ENCODE data around the gene GPR4.

DNA sequence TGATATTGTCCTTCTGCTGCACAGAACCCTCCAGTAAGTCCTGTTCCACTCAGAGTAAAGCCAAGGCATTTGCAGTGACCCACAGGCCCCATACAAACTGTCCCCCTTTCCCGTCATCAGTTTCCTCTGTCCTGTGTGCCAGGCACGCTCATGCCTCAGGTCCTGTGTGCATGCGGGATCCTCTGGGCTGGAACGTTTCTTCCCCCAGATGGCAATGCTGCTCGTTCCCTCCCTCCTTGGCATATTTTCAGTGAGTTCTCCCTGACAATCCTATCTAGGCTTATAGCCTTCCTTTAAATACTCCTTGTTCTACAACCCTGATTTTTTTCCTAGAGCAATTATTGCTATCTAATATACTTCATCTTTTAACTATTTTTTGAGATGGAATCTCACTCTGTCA lies 23.2 kb downstream of the GPR4 start:
- TF ChIP-seq, protein P1, sequence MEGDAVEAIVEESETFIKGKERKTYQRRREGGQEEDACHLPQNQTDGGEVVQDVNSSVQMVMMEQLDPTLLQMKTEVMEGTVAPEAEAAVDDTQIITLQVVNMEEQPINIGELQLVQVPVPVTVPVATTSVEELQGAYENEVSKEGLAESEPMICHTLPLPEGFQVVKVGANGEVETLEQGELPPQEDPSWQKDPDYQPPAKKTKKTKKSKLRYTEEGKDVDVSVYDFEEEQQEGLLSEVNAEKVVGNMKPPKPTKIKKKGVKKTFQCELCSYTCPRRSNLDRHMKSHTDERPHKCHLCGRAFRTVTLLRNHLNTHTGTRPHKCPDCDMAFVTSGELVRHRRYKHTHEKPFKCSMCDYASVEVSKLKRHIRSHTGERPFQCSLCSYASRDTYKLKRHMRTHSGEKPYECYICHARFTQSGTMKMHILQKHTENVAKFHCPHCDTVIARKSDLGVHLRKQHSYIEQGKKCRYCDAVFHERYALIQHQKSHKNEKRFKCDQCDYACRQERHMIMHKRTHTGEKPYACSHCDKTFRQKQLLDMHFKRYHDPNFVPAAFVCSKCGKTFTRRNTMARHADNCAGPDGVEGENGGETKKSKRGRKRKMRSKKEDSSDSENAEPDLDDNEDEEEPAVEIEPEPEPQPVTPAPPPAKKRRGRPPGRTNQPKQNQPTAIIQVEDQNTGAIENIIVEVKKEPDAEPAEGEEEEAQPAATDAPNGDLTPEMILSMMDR (IDR thresholded peaks at IDR 0.05; ENCODE audit: insufficient read depth, low read depth, low read length): no peak
- TF ChIP-seq EZH2 (IDR thresholded peaks at IDR 0.05; ENCODE audit: insufficient read depth, low read length): no peak

All from astrocyte (in vitro differentiated cells and primary cell).